Ureter (tissue), 1 donor: ENCODE data around the gene UPF2. TPM values are rescaled to one million over a fixed set of nuclear protein-coding genes. Genes with fewer than 3 reads are reported as not detected.

Experiments
- total RNA-seq: library from RNA; stranded (reverse); gene quantifications from one replicate; pipeline ENCODE4 v1.2.4, GENCODE V29; 2023
- donor health status: DM: yes; HTN: yes; CAD: no.

UPF2 gene
- total RNA-seq, 1 donor from 2014 or later = 25.6 TPM

Other genes starting within 250 kb of the UPF2 start
- 21.5 TPM for gene PROSER2, start 219.5 kb downstream of the UPF2 start, total RNA-seq
- 25.4 TPM for gene DHTKD1, start 26.1 kb upstream of the UPF2 start, total RNA-seq
- gene SEC61A2, start 86.9 kb upstream of the UPF2 start, total RNA-seq = 8.6 TPM
- 44.9 TPM for gene NUDT5, start 153.1 kb upstream of the UPF2 start, total RNA-seq
- 60.7 TPM for gene CDC123, start 153.4 kb upstream of the UPF2 start, total RNA-seq